IMR-90 (cell line): ENCODE measurements around the gene NACC2. TPM values are rescaled to one million over a fixed set of nuclear protein-coding genes. Genes with fewer than 3 reads are reported as not detected.

Experiments used
- ATAC-seq: fragments of 200-7000 bp; cut with Tn5 transposase; 2 replicates; pipeline ENCODE4 v1.9.1; 2020; ENCODE audit warnings: low read depth, mild to moderate bottlenecking, moderate library complexity
- BruUV-seq: library from RNA; stranded (reverse); fragments of 400-500 nt; replicated peaks from 2 replicates; lab custom pipeline; 2021; lab: Mats Ljungman, UMichigan
- CTCF ChIA-PET: fragments of 300-600 bp; formaldehyde crosslinking; extraction: SDS; loops from one replicate; lab custom pipeline; 2021; ENCODE audit warnings: antibody characterized with exemption; lab: Yijun Ruan, JAX
- POLR2A ChIA-PET: fragments of 300-600 bp; sonication (Branson Sonifier 250); formaldehyde crosslinking; loops from one replicate; lab custom pipeline; 2022; ENCODE audit warnings: antibody characterized with exemption; ENCODE audit not compliant: unreplicated experiment; lab: Charles Lee
- DNase-seq: peaks from one replicate; pipeline ENCODE4 v3.0.0; 2013
- H2AFZ ChIP-seq: replicated peaks from 2 replicates; pipeline ENCODE3; 2013; ENCODE audit warnings: low read length, mild to moderate bottlenecking; ENCODE audit not compliant: poor library complexity
- H2AK5ac ChIP-seq: 2 replicates; pipeline ENCODE4 v1.6.1; 2013; ENCODE audit warnings: low read depth, low read length, inconsistent platforms
- H2AK9ac ChIP-seq: replicated peaks from 2 replicates; pipeline ENCODE3; 2013; ENCODE audit warnings: mild to moderate bottlenecking, low read depth, low read length, moderate library complexity; ENCODE audit not compliant: poor library complexity
- H2BK120ac ChIP-seq: 2 replicates; pipeline ENCODE4 v1.6.1; 2013; ENCODE audit warnings: low read depth, low read length, inconsistent platforms
- H2BK15ac ChIP-seq: 3 replicates; pipeline ENCODE4 v1.6.1; 2013; ENCODE audit warnings: low read depth, low read length, inconsistent platforms
- H2BK20ac ChIP-seq: 2 replicates; pipeline ENCODE4 v1.6.1; 2013; ENCODE audit warnings: low read depth, mild to moderate bottlenecking, inconsistent platforms, low read length, moderate library complexity
- H2BK5ac ChIP-seq: 2 replicates; pipeline ENCODE4 v1.6.1; 2013; ENCODE audit warnings: mild to moderate bottlenecking, low read depth, low read length, inconsistent platforms; ENCODE audit not compliant: poor library complexity, severe bottlenecking
- H3K14ac ChIP-seq: replicated peaks from 2 replicates; pipeline ENCODE4 v1.6.1; 2013; ENCODE audit warnings: low read depth, low read length, inconsistent platforms
- H3K18ac ChIP-seq: 2 replicates; pipeline ENCODE4 v1.6.1; 2013; ENCODE audit warnings: low read depth, low read length, control low read depth
- H3K23ac ChIP-seq: 2 replicates; pipeline ENCODE4 v1.6.1; 2013; ENCODE audit warnings: low read depth, low read length, inconsistent platforms
- H3K27ac ChIP-seq: 2 replicates; pipeline ENCODE4 v1.5.1; 2013; ENCODE audit warnings: mild to moderate bottlenecking, control low read depth, low read length; ENCODE audit not compliant: insufficient read depth
- H3K27me3 ChIP-seq: 2 replicates; pipeline ENCODE4 v1.6.1; 2013; ENCODE audit warnings: low read length; ENCODE audit not compliant: control insufficient read depth, insufficient read depth
- H3K36me3 ChIP-seq: 2 replicates; pipeline ENCODE4 v1.6.1; 2013; ENCODE audit warnings: low read length, mixed read lengths; ENCODE audit not compliant: control insufficient read depth, insufficient read depth
- H3K4ac ChIP-seq: 2 replicates; pipeline ENCODE4 v1.6.1; 2013; ENCODE audit warnings: low read depth, low read length, inconsistent platforms
- H3K4me1 ChIP-seq: 2 replicates; pipeline ENCODE4 v1.6.1; 2013; ENCODE audit warnings: low read length, mixed read lengths; ENCODE audit not compliant: control insufficient read depth, insufficient read depth
- H3K4me2 ChIP-seq: 2 replicates; pipeline ENCODE4 v1.6.1; 2013; ENCODE audit warnings: low read depth, mild to moderate bottlenecking, control low read depth, low read length, moderate library complexity
- H3K4me3 ChIP-seq: 2 replicates; pipeline ENCODE4 v1.5.1; 2013; ENCODE audit warnings: low read depth, mild to moderate bottlenecking, control low read depth, low read length, moderate library complexity; ENCODE audit not compliant: insufficient read depth
- H3K56ac ChIP-seq: 2 replicates; pipeline ENCODE4 v1.6.1; 2013; ENCODE audit warnings: low read length, inconsistent platforms; ENCODE audit not compliant: insufficient read depth; ENCODE audit errors: extremely low read depth
- H3K79me1 ChIP-seq, 2 experiments: 2 replicates each; pipeline ENCODE4 v1.6.1; 2013; ENCODE audit warnings: low read length in 2 of 2, inconsistent platforms in 1 of 2, low read depth in 1 of 2
- H3K9ac ChIP-seq: 2 replicates; pipeline ENCODE4 v1.6.1; 2013; ENCODE audit warnings: low read depth, low read length, control low read depth
- H3K9me1 ChIP-seq: 2 replicates; pipeline ENCODE4 v1.6.1; 2013; ENCODE audit warnings: low read length, inconsistent platforms; ENCODE audit not compliant: insufficient read depth
- H3K9me3 ChIP-seq: 2 replicates; pipeline ENCODE4 v1.6.1; 2013; ENCODE audit warnings: low read length; ENCODE audit not compliant: control insufficient read depth, insufficient read depth
- H4K20me1 ChIP-seq: 2 replicates; pipeline ENCODE4 v1.6.1; 2013; ENCODE audit warnings: low read length, inconsistent platforms; ENCODE audit not compliant: insufficient read depth
- H4K5ac ChIP-seq: 2 replicates; pipeline ENCODE4 v1.6.1; 2013; ENCODE audit warnings: mild to moderate bottlenecking, low read depth, low read length, control low read depth
- H4K8ac ChIP-seq, 2 experiments: 2 replicates each; pipeline ENCODE4 v1.6.1; 2013; ENCODE audit warnings: low read depth in 2 of 2, low read length in 2 of 2, control low read depth in 1 of 2, inconsistent platforms in 1 of 2
- H4K91ac ChIP-seq: 2 replicates; pipeline ENCODE4 v1.6.1; 2013; ENCODE audit warnings: low read depth, low read length, inconsistent platforms; ENCODE audit not compliant: insufficient read depth
- SMC3 ChIP-seq: fragments of 150-350 bp; IDR thresholded peaks from 2 replicates; pipeline ENCODE4 v1.6.1; 2016; ENCODE audit warnings: low read depth, mild to moderate bottlenecking, antibody characterized with exemption, low read length, moderate library complexity
- WGBS, 2 experiments: methylation state at CpG; one replicate each; pipeline versions ENCODE4 v1.1.5 to v1.1.7; 2013; ENCODE audit warnings: missing lambda C conversion rate in 2 of 2; ENCODE audit not compliant: insufficient read length in 1 of 2; ENCODE audit errors: extremely low coverage in 2 of 2; 5-methylcytosine and 5-hydroxymethylcytosine counted together
- dilution Hi-C: fragments of 300-500 bp; cut with HindIII; formaldehyde crosslinking; loops from one replicate; pipeline ENCODE4 v1.14.3; 2018; ENCODE audit warnings: low sequenced_read_pairs; ENCODE audit not compliant: unreplicated experiment
- in situ Hi-C: fragments of 300-500 bp; cut with MboI; formaldehyde crosslinking; loops from 3 replicates; pipeline ENCODE4 v1.14.3; 2019; ENCODE audit warnings: low sequenced_read_pairs, inconsistent platforms, mixed read lengths
- intact Hi-C: fragments of 100-400 bp; cut with micrococcal nuclease; formaldehyde crosslinking; loops from 2 replicates; pipeline ENCODE4 v1.10.0; 2022
- polyA plus RNA-seq, 3 experiments: library from polyadenylated mRNA; depleted of rRNA; stranded (reverse); fragments of >200 nt; gene quantifications; 2 replicates each; pipeline ENCODE4 v1.2.3, GENCODE V29; 2012; ENCODE audit warnings: low replicate concordance in 1 of 3
- total RNA-seq: library from RNA; depleted of rRNA; stranded (reverse); fragments of >200 nt; gene quantifications from 2 replicates; pipeline ENCODE4 v1.2.3, GENCODE V29; 2012
- TF ChIP-seq, protein P1 (sequence below): fragments of 150-350 bp; IDR thresholded peaks from 2 replicates; pipeline ENCODE4 v1.6.1; 2017; ENCODE audit warnings: mild to moderate bottlenecking, antibody characterized with exemption, low read length, low read depth

Gene NACC2
- total and polyA plus RNA-seq, 2 of the 4 experiments (the other 2 are of a cell fraction) = 7.9 to 19.0 TPM

- Histone ChIP-seq H3K27me3 (no peaks in the 10 kb centered on the region), H4K8ac (no peak overlapping the region), H3K9me1 (no peaks in the 10 kb centered on the region), H3K27ac (no peak overlapping the region), H4K91ac (no peak overlapping the region), H3K4me1 (peaks cover 11% of the 10 kb centered on the region), H3K23ac (no peak overlapping the region), H3K9me3 (no peaks in the 10 kb centered on the region), H2BK15ac (no peak overlapping the region), H2AFZ (peak overlapping the region; percentile 28), H3K4me2 (no peak overlapping the region), H3K9ac (no peak overlapping the region), H3K4me3 (no peak overlapping the region), H3K14ac (no peak overlapping the region), H3K56ac (no peak overlapping the region), H4K20me1 (peaks cover 3% of the 10 kb centered on the region; the same call in 1 of the 2 replicates), H3K18ac (no peak overlapping the region), H3K36me3 (peaks cover 3% of the 10 kb centered on the region), H2BK20ac (no peak overlapping the region), H2BK120ac (no peak overlapping the region), H4K5ac (no peak overlapping the region), H3K4ac (no peak overlapping the region), H2BK5ac (no peak overlapping the region), H2AK5ac (peak overlapping the region; percentile 52), H2AK9ac (peak overlapping the region; percentile 33), H3K79me1 (peaks cover 4 to 9% of the 10 kb centered on the region in 2 experiments; a peak in 3 of 4 replicates)
- no peak for TF ChIP-seq SMC3
- TF ChIP-seq, protein P1, sequence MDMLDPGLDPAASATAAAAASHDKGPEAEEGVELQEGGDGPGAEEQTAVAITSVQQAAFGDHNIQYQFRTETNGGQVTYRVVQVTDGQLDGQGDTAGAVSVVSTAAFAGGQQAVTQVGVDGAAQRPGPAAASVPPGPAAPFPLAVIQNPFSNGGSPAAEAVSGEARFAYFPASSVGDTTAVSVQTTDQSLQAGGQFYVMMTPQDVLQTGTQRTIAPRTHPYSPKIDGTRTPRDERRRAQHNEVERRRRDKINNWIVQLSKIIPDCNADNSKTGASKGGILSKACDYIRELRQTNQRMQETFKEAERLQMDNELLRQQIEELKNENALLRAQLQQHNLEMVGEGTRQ = 0 out of 2 replicates have a peak, but pooled peaks have one; percentile 38
- no CpG with 5 or more reads among the region's 10 CpGs for WGBS, 2 experiments
- BruUV-seq = no TSS peak
- ATAC-seq = peak; percentile 61
- POLR2A ChIA-PET = interaction anchor here (0.6 kb wide), 1 partner anchor 68 kb away, joined by 15 read pairs; no protein-coding TSS in a partner anchor
- dilution Hi-C loops (no loop called here), intact Hi-C loops (no loop called here), in situ Hi-C loops (no loop called here)
- CTCF ChIA-PET = interaction anchor here (0.6 kb wide), 1 partner anchor 19 kb away, joined by 4 read pairs; no protein-coding TSS in a partner anchor
- no peak for DNase-seq
Measured at GRCh38 chr9:136002881-136003280, 92.2 kb downstream of the NACC2 start.
